HG03175 (cell line): ENCODE measurements around the gene ZNF189.
"Not testable (repeated sequence)": the region's sequence is repeated elsewhere in the genome, so short reads cannot be mapped to it uniquely, and the experiment has no call there.

Experiments used
- ATAC-seq: cut with Tn5 transposase; IDR thresholded peaks from one replicate; pipeline ENCODE4 v1.9.1; 2021; ENCODE audit warnings: mild to moderate bottlenecking, moderate library complexity; ENCODE audit not compliant: unreplicated experiment

The ZNF189 gene

DNA sequence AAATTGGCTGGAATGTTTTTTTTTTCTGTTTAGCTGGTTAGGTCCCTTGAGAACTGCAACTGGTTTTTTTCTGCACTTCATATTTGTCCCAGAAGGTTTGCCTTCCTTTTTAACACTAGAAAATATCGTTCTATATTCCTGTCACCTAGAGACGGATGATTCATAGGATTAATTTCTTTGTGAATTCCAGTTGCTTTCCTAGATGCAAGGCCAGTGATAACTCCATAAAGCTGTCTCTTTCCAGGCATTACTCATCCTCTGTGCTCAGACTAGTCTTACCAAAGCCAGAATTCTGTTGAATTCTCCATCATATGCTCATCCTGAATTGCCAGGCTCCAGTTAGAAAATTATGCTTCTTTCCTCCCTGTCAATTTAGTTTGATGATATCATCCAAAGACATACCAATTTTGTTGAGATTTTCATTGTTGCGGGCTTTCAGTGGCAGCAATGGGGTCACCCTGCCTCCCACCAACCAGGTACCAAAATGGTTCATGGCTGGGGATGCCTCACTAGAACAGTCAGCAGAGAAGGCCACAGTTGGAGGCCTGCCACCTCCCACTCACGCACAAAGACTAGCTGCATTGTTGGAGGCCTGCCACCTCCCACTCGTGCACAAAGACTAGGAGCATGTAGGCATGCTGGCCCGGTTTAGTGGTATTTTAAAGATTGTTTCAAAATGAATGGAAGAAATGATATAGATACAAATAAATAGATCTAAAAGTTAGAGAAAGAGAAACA, 22.4 kb upstream of the ZNF189 start:
- no peak for ATAC-seq

DNA sequence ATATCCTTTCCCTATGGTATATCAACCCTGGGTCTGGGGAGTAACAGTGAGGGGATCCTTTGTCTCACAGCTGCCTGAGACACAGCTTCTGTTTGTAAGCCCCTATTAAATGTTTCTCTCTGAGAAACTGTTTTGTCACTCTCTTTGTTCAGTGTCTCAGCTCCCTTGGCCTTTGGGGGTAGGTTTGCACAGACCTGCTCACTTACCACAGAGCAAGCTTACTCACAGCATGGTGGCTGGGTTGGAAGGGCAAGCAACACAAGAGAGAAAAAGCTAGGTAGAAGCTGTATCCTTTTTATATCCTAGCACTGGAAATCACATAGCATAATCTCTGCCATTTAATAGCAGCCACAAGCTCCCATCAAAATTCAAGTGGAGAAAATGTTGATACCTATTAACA, 18.4 kb upstream of the ZNF189 start:
- ATAC-seq = no peak

DNA sequence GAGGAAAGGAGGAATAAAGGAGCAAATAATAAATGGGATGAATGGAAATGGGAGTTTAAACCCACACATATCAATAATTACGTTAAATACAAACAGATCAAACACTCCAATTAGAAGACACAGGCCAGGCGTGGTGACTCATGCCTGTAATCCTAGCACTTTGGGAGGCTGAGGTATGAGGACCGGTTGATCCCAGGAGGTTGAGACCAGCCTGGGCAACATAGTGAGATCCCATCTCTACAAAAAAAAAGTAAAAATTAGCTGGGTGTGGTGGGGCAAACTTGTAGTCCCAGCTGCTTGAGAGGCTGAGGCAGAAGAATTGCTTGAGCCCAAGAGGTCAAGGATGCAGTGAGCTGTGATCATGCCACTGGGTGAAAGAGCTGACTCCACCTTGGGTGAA, 17.5 kb upstream of the ZNF189 start:
- ATAC-seq = no peak

DNA sequence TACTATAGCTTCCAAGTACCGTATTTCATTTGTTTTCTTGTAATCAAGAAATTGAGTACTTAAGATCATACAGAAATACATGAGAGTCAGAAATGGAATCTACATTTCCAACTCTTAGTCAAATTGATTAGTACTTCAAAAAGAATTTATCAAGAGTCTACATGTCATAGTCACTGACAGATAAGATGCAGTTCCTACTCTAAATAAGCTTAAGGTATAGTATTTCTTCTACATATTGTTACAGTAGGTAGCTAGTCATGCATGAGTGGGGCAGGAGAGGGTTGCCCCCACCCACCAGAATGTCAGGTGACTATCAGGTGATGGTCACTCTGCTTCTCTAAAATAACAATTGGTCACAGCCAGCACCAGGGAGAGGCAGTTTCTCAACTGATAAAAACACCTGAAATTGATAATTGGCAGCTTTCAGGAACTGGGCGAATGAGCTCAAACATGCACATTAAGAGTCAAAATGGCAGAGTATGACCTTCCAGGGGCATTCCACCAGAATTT, 16.8 kb upstream of the ZNF189 start:
- no peak for ATAC-seq

DNA sequence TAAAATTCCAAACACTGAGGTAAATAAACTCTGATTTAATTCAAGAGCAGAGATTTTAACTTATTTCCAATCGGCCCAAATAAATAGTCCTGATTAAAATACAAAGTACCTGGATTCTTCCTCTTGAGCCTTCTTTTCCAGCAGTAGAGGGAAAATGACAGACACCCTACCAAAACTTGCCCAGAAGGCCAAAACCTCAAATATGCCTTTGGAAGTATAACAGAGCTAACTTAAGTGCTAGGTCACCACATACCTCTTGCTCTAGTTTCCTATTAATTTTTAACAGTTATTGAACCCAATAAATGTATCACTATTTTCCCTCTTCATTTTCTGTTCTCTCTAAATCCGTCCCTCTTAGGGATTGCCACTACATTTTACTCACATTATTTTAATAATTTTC, 15.3 kb upstream of the ZNF189 start:
- ATAC-seq = no peak

DNA sequence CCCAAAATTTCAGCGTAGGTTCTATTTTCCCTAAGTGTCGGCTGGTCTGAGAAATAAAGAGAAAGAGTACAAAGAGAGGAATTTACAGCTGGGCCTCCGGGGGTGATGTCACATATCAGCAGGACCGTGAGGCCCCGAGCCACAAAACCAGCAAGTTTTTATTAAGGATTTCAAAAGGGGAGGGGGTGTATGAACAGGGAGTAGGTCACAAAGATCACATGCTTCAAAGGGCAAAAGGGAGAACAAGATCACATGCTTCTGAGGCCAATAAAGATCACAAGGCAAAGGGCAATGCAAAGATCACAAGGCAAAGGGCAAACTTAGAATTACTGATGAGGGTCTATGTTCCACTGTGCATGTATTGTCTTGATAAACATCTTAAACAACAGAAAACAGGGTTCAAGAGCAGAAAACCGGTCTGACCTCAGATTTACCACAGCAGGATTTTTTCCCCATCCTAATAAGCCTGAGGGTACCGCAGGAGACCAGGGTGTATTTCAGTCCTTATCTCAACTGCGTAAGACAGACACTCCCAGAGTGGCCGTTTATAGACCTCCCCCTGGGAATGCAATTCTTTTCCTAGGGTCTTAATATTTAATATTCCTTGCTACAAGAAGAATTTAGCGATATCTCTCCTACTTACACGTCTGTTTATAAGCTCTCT, 13.6 kb upstream of the ZNF189 start, which contains the start of gene BAAT:
Gene BAAT, minus strand, starts transcription at position 134 of the 664 bp plus-strand sequence. CDS start 13,602 bp downstream, outside the sequence.
- not testable (repeated sequence) for ATAC-seq

DNA sequence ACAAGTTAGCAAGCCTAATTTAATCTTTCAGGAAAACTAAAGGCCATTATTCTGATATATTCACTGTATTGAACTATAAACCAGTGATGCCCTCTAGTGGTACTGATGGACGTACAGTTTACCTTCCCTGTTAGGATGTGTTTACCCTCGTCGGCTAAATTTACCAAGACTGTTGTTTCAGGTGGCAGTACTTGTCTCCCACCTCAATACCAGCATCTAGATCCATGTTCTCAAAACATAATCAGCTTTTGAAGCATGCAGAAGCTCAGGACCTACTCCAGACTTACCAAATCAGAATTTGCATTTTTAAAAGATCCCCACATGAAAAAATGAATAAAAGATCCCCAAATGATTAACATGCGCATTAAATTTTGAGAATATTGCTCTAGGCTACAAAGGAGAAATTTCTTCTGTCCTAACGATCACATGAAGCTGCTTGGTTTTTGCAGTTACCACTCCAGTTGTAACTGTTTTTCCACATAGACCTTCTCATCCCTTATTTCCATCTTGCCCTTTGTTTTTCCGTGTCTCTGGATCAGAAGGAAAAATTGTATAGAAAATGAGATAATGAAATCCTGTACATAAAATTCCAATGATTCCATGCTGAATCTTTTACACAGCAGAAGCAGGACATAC, 10.7 kb upstream of the ZNF189 start:
- ATAC-seq = peak; percentile 69

DNA sequence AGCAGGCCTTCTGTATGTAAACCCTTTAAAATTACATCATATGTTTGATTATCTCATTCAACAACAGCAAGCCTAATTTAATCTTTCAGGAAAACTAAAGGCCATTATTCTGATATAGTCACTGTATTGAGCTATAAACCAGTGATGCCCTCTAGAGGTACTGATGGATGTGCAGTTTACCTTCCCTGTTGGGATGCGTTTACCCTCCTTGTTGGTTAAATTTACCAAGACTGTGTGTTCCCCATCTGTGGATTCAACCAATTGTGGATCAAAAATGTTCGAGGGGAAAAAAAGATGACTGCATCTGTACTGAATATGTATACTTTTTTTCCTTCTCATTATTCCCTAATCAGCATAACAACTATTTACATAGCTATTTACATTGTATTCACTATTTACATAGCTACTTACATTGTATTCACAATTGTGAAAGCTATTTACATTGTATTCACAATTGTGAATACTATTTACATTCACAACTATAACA, 10.1 kb upstream of the ZNF189 start:
- no peak for ATAC-seq

DNA sequence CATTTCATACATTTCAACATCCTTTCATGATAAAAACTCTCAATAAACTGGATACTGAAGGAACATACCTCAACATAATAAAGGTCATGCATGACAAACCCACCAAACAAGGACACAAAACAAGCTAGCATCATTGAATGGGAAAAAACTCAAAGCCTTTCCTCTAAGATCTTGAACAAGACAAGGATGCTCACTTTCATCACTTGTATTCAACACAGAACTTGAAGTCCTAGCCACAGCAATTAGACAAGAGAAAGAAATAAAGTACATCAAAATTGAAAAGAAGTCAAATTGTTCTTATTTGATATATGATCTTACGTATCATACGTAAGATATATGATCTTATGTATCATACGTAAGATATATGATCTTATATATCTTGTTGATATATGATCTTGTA, 5.5 kb upstream of the ZNF189 start:
- no peak for ATAC-seq

DNA sequence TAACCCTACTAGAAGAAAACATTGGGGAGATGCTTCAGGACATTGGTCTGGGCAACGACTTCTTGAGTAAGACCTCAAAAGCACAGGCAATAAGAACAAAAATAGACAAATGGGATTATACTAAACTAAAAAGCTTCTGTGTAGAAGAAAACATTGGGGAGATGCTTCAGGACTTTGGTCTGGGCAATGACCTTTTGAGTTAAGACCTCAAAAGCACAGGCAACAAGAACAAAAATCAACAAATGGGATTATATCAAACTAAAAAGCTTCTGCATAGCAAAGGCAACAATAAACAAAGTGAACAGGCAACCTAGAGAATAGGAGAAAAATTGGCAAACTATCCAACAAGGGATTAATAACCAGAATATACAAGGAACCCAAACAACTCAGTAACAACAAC, 4.0 kb upstream of the ZNF189 start:
- no peak for ATAC-seq

DNA sequence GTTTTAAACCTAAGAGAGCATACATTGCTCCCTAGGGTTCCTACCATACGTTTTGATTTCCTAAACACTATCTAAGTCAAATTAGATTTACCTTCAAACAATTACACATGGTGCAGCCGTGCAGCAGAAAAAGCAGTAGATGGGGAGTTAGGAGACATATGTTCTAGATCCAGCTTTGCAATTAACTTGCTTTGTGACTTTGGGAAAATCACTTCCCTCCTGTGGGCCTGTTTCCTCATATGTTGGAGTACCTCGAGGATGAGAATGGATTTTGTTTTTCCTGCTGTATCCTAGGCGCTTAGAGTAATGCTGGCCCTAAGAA, 944 bp upstream of the ZNF189 start:
- ATAC-seq = no peak

DNA sequence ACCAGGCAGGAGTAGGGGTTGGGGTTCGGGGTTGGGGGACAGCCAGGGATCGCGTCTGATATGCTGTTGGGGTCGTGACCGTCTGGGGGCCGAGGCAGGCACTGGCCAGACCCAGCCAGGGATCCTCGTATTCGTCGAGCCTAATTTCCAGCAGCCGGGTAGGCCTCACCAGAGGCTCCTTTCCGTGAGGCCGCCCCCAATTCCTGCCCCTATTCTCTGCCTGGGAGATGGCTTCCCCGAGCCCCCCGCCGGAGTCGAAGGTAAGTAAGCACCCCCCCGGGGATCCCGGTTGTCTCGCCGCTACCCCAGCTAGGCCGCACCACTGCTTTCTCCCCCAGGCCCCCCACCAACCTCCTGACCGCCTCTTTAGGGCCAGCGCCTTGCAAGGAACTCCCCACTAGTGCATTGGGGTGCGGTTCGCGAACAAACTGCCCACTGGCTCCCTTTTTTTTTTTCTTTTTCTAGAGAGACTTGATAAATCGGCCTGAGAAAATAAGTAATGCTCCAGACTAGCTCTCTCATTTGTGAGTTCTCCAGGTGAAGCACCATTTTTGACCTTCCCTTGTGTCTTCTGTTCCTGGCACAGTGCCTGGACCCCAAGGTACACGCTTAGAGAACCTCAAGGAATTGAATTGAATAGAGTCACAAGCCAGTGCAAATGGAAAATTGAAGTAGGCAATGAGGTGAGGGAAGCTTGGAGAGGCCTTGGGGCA, 435 bp downstream of the ZNF189 start:
- no peak for ATAC-seq

DNA sequence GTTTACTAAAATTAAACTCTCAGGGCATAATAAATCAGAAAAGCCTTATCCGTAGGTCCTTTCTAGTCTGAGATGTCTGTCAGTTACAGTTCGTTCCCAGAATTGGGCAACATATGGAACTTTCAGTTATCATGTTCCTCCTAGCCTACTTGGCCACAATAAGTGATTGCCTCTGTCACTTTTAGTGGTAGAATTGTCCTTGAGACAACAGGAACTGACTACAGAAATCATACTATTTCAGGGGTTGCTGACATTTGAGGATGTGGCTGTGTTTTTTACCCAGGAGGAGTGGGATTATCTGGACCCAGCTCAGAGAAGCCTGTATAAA, 956 bp downstream of the ZNF189 start:
- ATAC-seq = no peak

DNA sequence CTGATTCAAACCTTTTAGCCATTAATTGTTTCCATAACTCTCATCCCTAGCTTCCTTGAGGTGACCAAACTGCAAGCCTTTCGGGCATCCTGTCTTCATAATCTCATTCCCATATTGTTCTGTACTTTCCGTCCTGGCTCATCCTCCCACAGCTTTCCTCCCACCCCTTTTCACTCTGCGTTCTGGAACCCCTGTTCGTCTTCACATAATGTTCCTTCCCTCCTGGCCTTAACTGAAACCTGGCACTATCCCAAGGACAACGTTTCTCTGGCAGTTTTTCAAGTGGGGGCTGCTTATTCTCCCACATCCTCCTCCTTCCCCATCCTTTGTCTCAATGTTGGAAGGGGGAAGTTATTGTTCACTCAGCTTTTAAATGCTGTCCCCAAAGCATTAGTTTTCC, 1.5 kb downstream of the ZNF189 start:
- no peak for ATAC-seq

DNA sequence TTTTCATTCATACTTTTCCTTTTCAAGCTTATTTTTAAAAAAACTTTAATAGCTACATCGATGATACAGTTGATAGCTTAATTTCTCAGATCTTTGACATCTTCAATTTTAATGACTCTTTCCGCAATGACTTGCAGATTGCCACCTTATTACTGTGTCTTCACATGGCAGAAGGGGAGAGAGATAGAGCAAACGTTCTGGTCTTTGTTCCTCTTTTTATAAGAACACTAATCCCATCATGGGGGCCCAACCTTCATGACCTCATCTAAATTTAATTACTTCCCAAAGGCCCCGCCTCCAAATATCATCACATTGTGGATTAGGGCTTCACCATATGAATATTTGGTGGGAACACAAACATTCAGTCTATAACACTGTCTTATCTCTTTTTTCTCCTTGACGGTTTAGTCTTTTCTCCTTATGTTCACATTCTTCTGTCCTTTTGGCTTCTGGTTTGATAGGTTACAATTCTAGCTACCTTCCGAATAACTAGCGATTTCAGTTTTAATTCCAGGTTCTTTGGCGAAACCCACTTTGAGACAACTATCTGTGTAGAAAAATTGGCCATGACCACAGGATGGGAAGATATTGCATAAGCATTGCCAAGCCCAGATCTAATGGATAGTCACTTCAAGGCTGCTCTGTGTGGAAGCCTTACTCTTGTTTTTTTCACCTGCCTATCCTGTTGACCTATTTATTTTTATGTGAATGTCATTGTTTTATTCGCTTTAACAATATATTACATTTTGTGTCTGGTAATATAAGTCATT, 5.0 kb downstream of the ZNF189 start:
- no peak for ATAC-seq

DNA sequence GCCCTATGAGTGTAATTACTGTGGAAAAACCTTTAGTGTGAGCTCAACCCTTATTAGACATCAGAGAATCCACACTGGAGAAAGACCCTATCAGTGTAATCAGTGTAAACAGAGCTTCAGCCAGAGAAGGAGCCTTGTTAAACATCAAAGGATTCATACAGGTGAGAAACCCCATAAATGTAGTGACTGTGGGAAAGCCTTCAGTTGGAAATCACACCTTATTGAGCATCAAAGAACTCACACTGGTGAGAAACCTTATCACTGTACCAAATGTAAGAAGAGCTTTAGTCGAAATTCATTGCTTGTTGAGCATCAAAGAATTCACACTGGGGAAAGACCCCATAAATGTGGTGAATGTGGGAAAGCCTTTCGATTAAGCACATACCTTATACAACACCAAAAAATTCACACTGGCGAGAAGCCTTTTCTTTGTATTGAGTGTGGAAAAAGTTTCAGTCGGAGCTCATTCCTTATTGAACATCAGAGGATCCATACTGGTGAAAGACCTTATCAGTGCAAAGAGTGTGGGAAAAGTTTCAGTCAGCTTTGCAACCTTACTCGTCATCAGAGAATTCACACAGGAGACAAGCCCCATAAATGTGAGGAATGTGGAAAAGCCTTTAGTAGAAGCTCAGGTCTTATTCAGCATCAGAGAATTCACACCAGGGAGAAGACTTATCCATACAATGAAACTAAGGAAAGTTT, 9.9 kb downstream of the ZNF189 start:
- no peak for ATAC-seq

DNA sequence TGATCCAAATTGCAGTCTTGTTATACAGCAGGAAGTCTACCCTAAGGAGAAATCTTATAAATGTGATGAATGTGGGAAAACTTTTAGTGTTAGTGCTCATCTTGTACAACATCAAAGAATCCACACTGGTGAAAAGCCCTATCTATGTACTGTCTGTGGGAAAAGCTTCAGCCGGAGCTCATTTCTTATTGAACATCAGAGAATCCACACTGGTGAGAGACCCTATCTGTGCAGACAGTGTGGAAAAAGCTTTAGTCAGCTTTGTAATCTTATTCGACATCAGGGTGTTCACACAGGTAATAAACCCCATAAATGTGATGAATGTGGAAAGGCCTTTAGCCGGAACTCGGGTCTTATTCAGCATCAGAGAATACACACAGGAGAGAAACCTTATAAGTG, 10.4 kb downstream of the ZNF189 start:
- ATAC-seq = no peak

DNA sequence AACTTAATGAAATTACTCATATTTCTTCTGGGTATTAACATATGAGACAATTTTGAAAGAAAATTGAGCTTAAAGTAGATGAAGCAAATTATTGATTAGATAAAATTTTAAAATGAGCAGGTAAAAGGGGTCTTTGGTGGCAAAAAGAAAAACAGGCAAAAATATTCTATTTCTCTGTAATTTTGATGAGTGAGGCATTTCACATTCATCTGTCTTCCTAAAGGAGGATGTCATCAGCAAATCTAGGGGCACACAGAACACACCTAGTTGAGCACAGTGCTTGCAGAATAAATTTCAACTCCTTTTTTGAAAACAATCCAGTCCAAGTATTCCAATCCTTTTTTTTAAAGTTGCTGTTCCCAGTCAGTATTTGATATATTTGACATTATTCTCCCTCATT, 16.2 kb downstream of the ZNF189 start:
- no peak for ATAC-seq

DNA sequence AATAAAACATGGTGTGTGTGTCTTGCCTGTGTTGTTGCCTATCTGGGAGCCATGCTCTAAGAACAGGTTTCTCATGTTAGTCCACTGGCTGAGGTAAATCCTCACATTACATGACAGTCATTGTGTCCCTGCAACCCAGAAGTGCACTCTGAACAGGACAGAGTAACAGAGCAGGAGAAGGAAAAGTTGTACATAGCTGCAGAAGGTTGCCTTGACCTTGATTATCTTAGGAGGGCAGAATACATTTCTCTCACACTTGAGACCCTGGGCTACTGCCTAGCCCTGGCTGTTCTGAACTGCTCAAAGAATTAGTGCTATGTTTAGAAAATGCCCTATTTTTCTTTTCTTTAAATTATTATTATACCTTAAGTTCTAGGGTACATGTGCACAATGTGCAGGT, 16.9 kb downstream of the ZNF189 start:
- ATAC-seq = no peak

DNA sequence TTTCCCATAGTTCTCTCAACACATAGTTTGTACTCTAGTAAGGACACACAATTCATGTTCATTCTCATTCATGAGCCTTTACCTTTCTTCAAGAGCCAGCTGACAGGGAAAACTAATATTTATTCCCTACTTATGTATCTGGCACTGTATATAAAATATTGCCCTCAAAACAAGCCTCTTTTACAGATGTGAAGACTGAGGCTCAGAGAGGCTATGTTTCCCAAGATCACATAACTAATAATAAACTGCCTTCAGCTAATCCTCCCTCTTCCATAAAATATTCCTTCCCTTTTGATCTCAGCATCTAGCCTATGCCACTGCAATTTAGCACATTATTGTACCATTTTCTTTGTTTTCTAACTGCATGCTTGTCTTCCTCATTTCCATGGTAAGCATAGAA, 18.7 kb downstream of the ZNF189 start:
- ATAC-seq = no peak
